HCT116 (cell line): Measurements from ENCODE around the gene GLYR1. TPM values are rescaled to one million over a fixed set of nuclear protein-coding genes. Genes with fewer than 3 reads are reported as not detected.

Experiments
- ATAC-seq: fragments of 200-7000 bp; cut with Tn5 transposase; 2 replicates; pipeline ENCODE4 v1.9.1; 2020; ENCODE audit warnings: mild to moderate bottlenecking, moderate library complexity
- BruUV-seq: library from RNA; stranded (reverse); fragments of 400-500 nt; replicated peaks from 2 replicates; lab custom pipeline; 2021; lab: Mats Ljungman, UMichigan
- CTCF ChIA-PET: fragments of 300-600 bp; sonication (Branson Sonifier 250); formaldehyde crosslinking; loops from one replicate; lab custom pipeline; 2021; ENCODE audit warnings: antibody characterized with exemption; lab: Charles Lee
- POLR2A ChIA-PET: fragments of 300-600, 350-600 bp; sonication (Branson Sonifier 250); formaldehyde crosslinking; loops from one replicate; lab custom pipeline; 2021; ENCODE audit warnings: antibody characterized with exemption; lab: Charles Lee
- RAD21 ChIA-PET, 2 experiments: fragments of 300-600 bp; sonication (Branson Sonifier 250); formaldehyde crosslinking; loops; one replicate each; lab custom pipeline; 2023; ENCODE audit warnings: low total read pairs in 2 of 2; ENCODE audit not compliant: uncharacterized antibody in 2 of 2, unreplicated experiment in 2 of 2, low non-redundant PET in 1 of 2; lab: Charles Lee
- DNase-seq: peaks from one replicate; pipeline ENCODE4 v3.0.0-alpha.2; 2010; ENCODE audit warnings: low read depth, low spot score
- H2AFZ ChIP-seq: fragments of 200-600 bp; shearing (Covaris generic), sonication (generic); 2 replicates; pipeline ENCODE4 v1.6.1; 2017; ENCODE audit warnings: low read depth, mixed run types, mixed read lengths, antibody characterized with exemption, low read length; ENCODE audit not compliant: poor library complexity, severe bottlenecking
- H3K27ac ChIP-seq: 2 replicates; pipeline ENCODE4 v1.5.1; 2012; ENCODE audit warnings: low read depth, low read length
- H3K27me3 ChIP-seq: fragments of 200-600 bp; sonication (generic); 2 replicates; pipeline ENCODE4 v1.6.1; 2016; ENCODE audit warnings: mixed run types, low read length, mixed read lengths; ENCODE audit not compliant: insufficient read depth
- H3K36me3 ChIP-seq, 2 experiments: fragments of 200-500 bp in 1 of 2; fragments of 200-600 bp in 1 of 2; sonication (Bioruptor generic) in 1 of 2; sonication (generic) in 1 of 2; 2 replicates each; pipeline versions ENCODE4 v1.5.1 to v1.6.1; 2014 to 2016; ENCODE audit warnings: low read length in 2 of 2, inconsistent platforms in 1 of 2, mixed read lengths in 1 of 2, mixed run types in 1 of 2; ENCODE audit not compliant: insufficient read depth in 2 of 2, control insufficient read depth in 1 of 2
- H3K4me1 ChIP-seq, 2 experiments: fragments of 200-600 bp in 1 of 2; sonication (generic) in 1 of 2; 2 replicates each; pipeline versions ENCODE4 v1.5.1 to v1.6.1; 2012 to 2017; ENCODE audit warnings: low read length in 2 of 2, inconsistent platforms in 1 of 2, mild to moderate bottlenecking in 1 of 2, mixed read lengths in 1 of 2, mixed run types in 1 of 2, moderate library complexity in 1 of 2; ENCODE audit not compliant: insufficient read depth in 2 of 2, control insufficient read depth in 1 of 2
- H3K4me2 ChIP-seq: fragments of 200-600 bp; sonication (generic); 2 replicates; pipeline ENCODE4 v1.6.1; 2017; ENCODE audit warnings: mixed run types, low read length, mixed read lengths
- H3K4me3 ChIP-seq, 2 experiments: fragments of 200-600 bp in 1 of 2; sonication (generic) in 1 of 2; replicated peaks in 1 of 2; 2 replicates each; pipeline ENCODE4 v1.5.1; 2011 to 2016; ENCODE audit warnings: low read length in 2 of 2, control low read depth in 1 of 2, low read depth in 1 of 2, mild to moderate bottlenecking in 1 of 2, mixed read lengths in 1 of 2, mixed run types in 1 of 2
- H3K79me2 ChIP-seq: fragments of 200-600 bp; sonication (generic); 2 replicates; pipeline ENCODE4 v1.6.1; 2017; ENCODE audit warnings: mild to moderate bottlenecking, mixed run types, low read length, moderate library complexity, mixed read lengths; ENCODE audit not compliant: insufficient read depth
- H3K9ac ChIP-seq: fragments of 200-600 bp; sonication (generic); 2 replicates; pipeline ENCODE4 v1.6.1; 2016; ENCODE audit warnings: low read length, mixed read lengths
- H3K9me2 ChIP-seq: fragments of 200-600 bp; sonication (generic), shearing (Covaris generic); 2 replicates; pipeline ENCODE4 v1.6.1; 2017; ENCODE audit warnings: mixed run types, mild to moderate bottlenecking, moderate library complexity; ENCODE audit not compliant: insufficient read depth
- H3K9me3 ChIP-seq, 2 experiments: fragments of 200-500 bp in 1 of 2; fragments of 200-600 bp in 1 of 2; sonication (Bioruptor generic) in 1 of 2; sonication (generic) in 1 of 2; 2 replicates each; pipeline ENCODE4 v1.6.1; 2014 to 2017; ENCODE audit warnings: low read length in 2 of 2, mixed read lengths in 2 of 2, inconsistent platforms in 1 of 2, low read depth in 1 of 2, mild to moderate bottlenecking in 1 of 2, mixed run types in 1 of 2, moderate library complexity in 1 of 2; ENCODE audit not compliant: control insufficient read depth in 1 of 2, insufficient read depth in 1 of 2
- H4K20me1 ChIP-seq: fragments of 200-600 bp; sonication (generic), shearing (Covaris generic); 2 replicates; pipeline ENCODE4 v1.6.1; 2017; ENCODE audit warnings: mixed run types, mild to moderate bottlenecking, moderate library complexity; ENCODE audit not compliant: insufficient read depth
- CEBPB ChIP-seq: IDR thresholded peaks from 2 replicates; pipeline ENCODE4 v1.6.1; 2012; ENCODE audit warnings: low read depth
- ELF1 ChIP-seq: IDR thresholded peaks from 2 replicates; pipeline ENCODE4 v1.6.1; 2012; ENCODE audit warnings: low read depth, borderline replicate concordance
- EZH2 ChIP-seq: fragments of 200-600 bp; sonication (generic); IDR thresholded peaks from 2 replicates; pipeline ENCODE4 v1.6.1; 2017; ENCODE audit warnings: antibody characterized with exemption, mixed run types
- EZH2phosphoT487 ChIP-seq: fragments of 200-600 bp; IDR thresholded peaks from 2 replicates; pipeline ENCODE4 v1.6.1; 2018; ENCODE audit warnings: antibody characterized with exemption, borderline replicate concordance
- POLR2A ChIP-seq: IDR thresholded peaks from 2 replicates; pipeline ENCODE4 v1.7.0; 2011; ENCODE audit warnings: borderline replicate concordance; ENCODE audit not compliant: insufficient read depth, insufficient read length; ENCODE audit errors: extremely low read depth
- POLR2AphosphoS5 ChIP-seq: IDR thresholded peaks from 2 replicates; pipeline ENCODE4 v1.6.1; 2011; ENCODE audit warnings: mild to moderate bottlenecking, low read depth, low read length, moderate library complexity
- SP1 ChIP-seq: IDR thresholded peaks from 2 replicates; pipeline ENCODE4 v1.6.1; 2012; ENCODE audit warnings: low read depth
- SRF ChIP-seq: IDR thresholded peaks from 2 replicates; pipeline ENCODE4 v1.6.1; 2012; ENCODE audit warnings: low read depth
- ZFX ChIP-seq: fragments of 450-650 bp; IDR thresholded peaks from 2 replicates; pipeline ENCODE4 v1.6.1; 2017
- intact Hi-C: fragments of 100-400 bp; cut with micrococcal nuclease; formaldehyde crosslinking; loops from 2 replicates; pipeline ENCODE4 v1.10.0; 2022
- total RNA-seq: library from RNA; stranded (reverse); gene quantifications from one replicate; pipeline ENCODE4 v1.2.1, GENCODE V29; 2021; ENCODE audit not compliant: unreplicated experiment
- TF ChIP-seq, protein P1 (sequence below), 3 experiments: fragments of 200-600 bp in 1 of 3; sonication (generic) in 1 of 3; IDR thresholded peaks in 2 of 3; conservative IDR thresholded peaks in 1 of 3; 2 replicates each; pipeline ENCODE4 v1.5.1; 2012 to 2017; ENCODE audit warnings: low read depth in 2 of 3, low read length in 2 of 3, antibody characterized with exemption in 1 of 3, borderline replicate concordance in 1 of 3, control low read depth in 1 of 3, mild to moderate bottlenecking in 1 of 3, mixed read lengths in 1 of 3, mixed run types in 1 of 3, moderate library complexity in 1 of 3; ENCODE audit not compliant: insufficient read depth in 1 of 3

The GLYR1 gene
- total RNA-seq, 1 experiment from 2014 or later, result 50.0 TPM

DNA sequence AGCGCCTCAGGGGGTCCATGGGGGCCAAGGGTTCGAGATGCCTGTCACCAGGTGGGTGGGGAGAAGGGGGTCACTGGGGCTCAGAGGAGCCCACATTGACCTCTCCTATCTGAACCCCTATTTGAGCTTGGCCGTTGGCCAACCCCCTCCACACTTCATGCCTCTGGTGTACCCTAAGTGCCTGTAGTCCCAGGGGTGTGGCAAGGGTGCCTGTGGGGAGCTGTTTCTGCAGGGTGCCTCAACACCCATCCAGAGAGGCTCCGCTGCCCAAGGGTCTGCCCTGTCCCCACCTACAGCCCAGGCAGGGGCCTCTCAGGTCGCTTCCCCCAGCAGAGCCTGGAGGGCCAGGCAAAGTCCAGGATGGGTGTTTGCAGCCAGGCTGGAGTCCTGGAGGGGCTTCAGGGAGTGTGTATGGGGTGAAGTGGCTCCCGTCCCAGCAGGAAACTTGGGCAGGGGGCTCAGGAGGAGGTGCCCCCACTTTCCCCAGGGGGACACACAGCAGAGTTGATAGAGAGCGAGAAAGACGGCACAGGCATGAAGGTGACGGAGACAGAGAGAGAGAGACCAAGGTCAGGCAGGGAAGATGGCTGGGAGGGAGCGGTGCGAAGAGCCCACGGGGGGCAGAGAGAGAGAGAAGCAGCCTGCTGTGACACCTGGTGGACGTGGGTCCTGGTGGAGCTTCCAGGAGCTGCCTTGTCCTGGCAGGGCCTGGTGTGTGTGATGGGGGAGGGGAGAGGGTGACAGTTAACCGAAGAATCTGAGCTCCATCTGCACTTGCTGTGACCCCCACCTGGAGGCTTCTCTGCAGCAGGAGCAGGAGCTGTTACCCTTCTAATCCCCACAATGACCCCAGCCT, 59.2 kb downstream of the GLYR1 start, which contains the start of gene SEPTIN12:
Gene SEPTIN12, minus strand, starts transcription at position 719 of the 856 bp plus-strand sequence. Its CDS starts 700 bp downstream, at position 19.
- Histone ChIP-seq H3K4me2 (no peak within 1 kb of the TSS), H4K20me1 (no peaks in the 10 kb centered on the region), H3K9me2 (no peaks in the 10 kb centered on the region), H3K27ac (no peak within 1 kb of the TSS), H3K4me3 (no peak within 1 kb of the TSS), H2AFZ (no peak within 1 kb of the TSS), H3K27me3 (no peaks in the 10 kb centered on the region), H3K4me1 (peaks cover 5 to 7% of the 10 kb centered on the region in 2 experiments), H3K9me3 (no peaks in the 10 kb centered on the region), H3K36me3 (no peaks in the 10 kb centered on the region), H3K9ac (no peak within 1 kb of the TSS), H3K79me2 (no peaks in the 10 kb centered on the region)
- ChIA-PET POLR2A (no interaction called here), RAD21 (no interaction called here), CTCF (no interaction called here)
- ATAC-seq (peak; percentile 26; the same call in 1 of the 2 replicates), DNase-seq (no peak)
- intact Hi-C loops, result no loop called here
- BruUV-seq, result no TSS peak
- TF ChIP-seq POLR2A, result no peak
- TF ChIP-seq, protein P1, sequence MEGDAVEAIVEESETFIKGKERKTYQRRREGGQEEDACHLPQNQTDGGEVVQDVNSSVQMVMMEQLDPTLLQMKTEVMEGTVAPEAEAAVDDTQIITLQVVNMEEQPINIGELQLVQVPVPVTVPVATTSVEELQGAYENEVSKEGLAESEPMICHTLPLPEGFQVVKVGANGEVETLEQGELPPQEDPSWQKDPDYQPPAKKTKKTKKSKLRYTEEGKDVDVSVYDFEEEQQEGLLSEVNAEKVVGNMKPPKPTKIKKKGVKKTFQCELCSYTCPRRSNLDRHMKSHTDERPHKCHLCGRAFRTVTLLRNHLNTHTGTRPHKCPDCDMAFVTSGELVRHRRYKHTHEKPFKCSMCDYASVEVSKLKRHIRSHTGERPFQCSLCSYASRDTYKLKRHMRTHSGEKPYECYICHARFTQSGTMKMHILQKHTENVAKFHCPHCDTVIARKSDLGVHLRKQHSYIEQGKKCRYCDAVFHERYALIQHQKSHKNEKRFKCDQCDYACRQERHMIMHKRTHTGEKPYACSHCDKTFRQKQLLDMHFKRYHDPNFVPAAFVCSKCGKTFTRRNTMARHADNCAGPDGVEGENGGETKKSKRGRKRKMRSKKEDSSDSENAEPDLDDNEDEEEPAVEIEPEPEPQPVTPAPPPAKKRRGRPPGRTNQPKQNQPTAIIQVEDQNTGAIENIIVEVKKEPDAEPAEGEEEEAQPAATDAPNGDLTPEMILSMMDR (IDR thresholded peaks at IDR 0.05 in 2 of 3, conservative IDR thresholded peaks at IDR 0.05 in 1 of 3; ENCODE audit: borderline replicate concordance in 1 of 3, insufficient read depth in 1 of 3, low read depth in 2 of 3, low read length in 2 of 3), result no peak

GRCh38 chr16:4787068-4787467, 60.0 kb downstream of the GLYR1 start:
- H3K9me2 ChIP-seq, result no peaks in the 10 kb centered on the region
- BruUV-seq, result no TSS peak
- POLR2A ChIA-PET, result no interaction called here

More at GRCh38 chr16:4787068-4787467, 60.0 kb downstream of the GLYR1 start:
- H3K4me1 ChIP-seq, result peaks cover 5 to 7% of the 10 kb centered on the region in 2 experiments
- no peak for ATAC-seq
- intact Hi-C loops, result no loop called here
- no peak overlapping the region for H3K4me3 ChIP-seq
- no peak for DNase-seq
- CTCF ChIA-PET, result no interaction called here
- no peaks in the 10 kb centered on the region for H3K27me3 ChIP-seq
- no peak overlapping the region for H3K27ac ChIP-seq
- no peak overlapping the region for H2AFZ ChIP-seq
- H3K9ac ChIP-seq, result no peak overlapping the region
- RAD21 ChIA-PET, result no interaction called here
- no peaks in the 10 kb centered on the region for H3K36me3 ChIP-seq
- H3K79me2 ChIP-seq, result no peaks in the 10 kb centered on the region
- TF ChIP-seq CEBPB, result no peak
- no peak for TF ChIP-seq ELF1
- no peak for TF ChIP-seq POLR2AphosphoS5
- no peak for TF ChIP-seq ZFX
- TF ChIP-seq SP1, result no peak
- no peak for TF ChIP-seq SRF
- TF ChIP-seq EZH2, result no peak
- TF ChIP-seq EZH2phosphoT487, result no peak
- no peaks in the 10 kb centered on the region for H3K9me3 ChIP-seq
- H3K4me2 ChIP-seq, result no peak overlapping the region
- no peaks in the 10 kb centered on the region for H4K20me1 ChIP-seq
